Neural progenitor cell (in vitro differentiated cells): Measurements from ENCODE around the gene WIPF3. TPM values are rescaled to one million over a fixed set of nuclear protein-coding genes. Genes with fewer than 3 reads are reported as not detected.

Source experiments
- DNase-seq: peaks from one replicate; pipeline ENCODE4 v3.0.0-alpha.2; 2016; ENCODE audit warnings: low spot score
- H2AFZ ChIP-seq: fragments of 200-600 bp; sonication (generic); replicated peaks from 2 replicates; pipeline ENCODE4 v1.6.1; 2016; ENCODE audit warnings: antibody characterized with exemption
- H3F3A ChIP-seq: fragments of 200-600 bp; sonication (generic); 2 replicates; pipeline ENCODE4 v1.6.1; 2016; ENCODE audit warnings: antibody characterized with exemption, low read depth
- H3K27ac ChIP-seq: fragments of 200-600 bp; sonication (generic); 2 replicates; pipeline ENCODE4 v1.5.1; 2016; ENCODE audit warnings: mild to moderate bottlenecking
- H3K27me3 ChIP-seq: fragments of 200-600 bp; sonication (generic); 2 replicates; pipeline ENCODE4 v1.6.1; 2016; ENCODE audit warnings: mild to moderate bottlenecking, moderate library complexity
- H3K36me3 ChIP-seq: fragments of 200-600 bp; sonication (generic); 2 replicates; pipeline ENCODE4 v1.5.1; 2016
- H3K4me1 ChIP-seq: fragments of 200-600 bp; sonication (generic); 2 replicates; pipeline ENCODE4 v1.6.1; 2016; ENCODE audit warnings: mixed run types
- H3K4me2 ChIP-seq: fragments of 200-600 bp; sonication (generic); 2 replicates; pipeline ENCODE4 v1.6.1; 2016
- H3K4me3 ChIP-seq: fragments of 200-600 bp; sonication (generic); 2 replicates; pipeline ENCODE4 v1.5.1; 2016
- H3K79me2 ChIP-seq: fragments of 200-600 bp; sonication (generic); 2 replicates; pipeline ENCODE4 v1.6.1; 2016; ENCODE audit warnings: low read depth
- H3K9ac ChIP-seq: fragments of 200-600 bp; sonication (generic); 2 replicates; pipeline ENCODE4 v1.6.1; 2016
- H3K9me3 ChIP-seq: fragments of 200-600 bp; sonication (generic); 2 replicates; pipeline ENCODE4 v1.5.1; 2016; ENCODE audit warnings: low read depth
- H4K20me1 ChIP-seq: fragments of 200-600 bp; sonication (generic); 2 replicates; pipeline ENCODE4 v1.6.1; 2016; ENCODE audit warnings: low read depth
- H3K27ac Mint-ChIP-seq: 3 replicates; pipeline ENCODE4 v1.8.0; 2021; ENCODE audit warnings: mixed read lengths
- H3K27me3 Mint-ChIP-seq: 2 replicates; pipeline ENCODE4 v1.8.0; 2022; ENCODE audit warnings: low read depth, mild to moderate bottlenecking, inconsistent platforms, moderate library complexity, mixed read lengths; ENCODE audit not compliant: insufficient read depth
- H3K36me3 Mint-ChIP-seq: 3 replicates; pipeline ENCODE4 v1.8.0; 2021; ENCODE audit warnings: mixed read lengths
- H3K4me1 Mint-ChIP-seq: 3 replicates; pipeline ENCODE4 v1.8.0; 2021; ENCODE audit warnings: mixed read lengths
- H3K4me3 Mint-ChIP-seq: 3 replicates; pipeline ENCODE4 v1.8.0; 2021; ENCODE audit warnings: mild to moderate bottlenecking, moderate library complexity, mixed read lengths
- H3K9me3 Mint-ChIP-seq: 3 replicates; pipeline ENCODE4 v1.8.0; 2020; ENCODE audit warnings: mixed read lengths
- CTCF ChIP-seq: fragments of 200-600 bp; sonication (generic); IDR thresholded peaks from 2 replicates; pipeline ENCODE4 v1.5.1; 2017; ENCODE audit warnings: antibody characterized with exemption, mild to moderate bottlenecking
- EZH2 ChIP-seq: fragments of 200-600 bp; sonication (generic); IDR thresholded peaks from 2 replicates; pipeline ENCODE4 v1.6.1; 2017; ENCODE audit warnings: antibody characterized with exemption, mild to moderate bottlenecking, moderate library complexity
- EZH2phosphoT487 ChIP-seq: fragments of 200-600 bp; sonication (generic); IDR thresholded peaks from 2 replicates; pipeline ENCODE4 v1.6.1; 2017; ENCODE audit warnings: antibody characterized with exemption
- total RNA-seq: library from RNA; depleted of rRNA; stranded (reverse); fragments of >200 nt; gene quantifications from 2 replicates; pipeline ENCODE4 v1.2.3, GENCODE V29; 2015; ENCODE audit warnings: low replicate concordance

WIPF3 gene
- total RNA-seq, 1 donor from 2014 or later = 5.2 TPM

- Histone ChIP-seq H4K20me1 (peaks cover 2% of the 10 kb centered on the region), H3K4me1 (peaks cover 18% of the 10 kb centered on the region), H3K4me3 (no peak overlapping the region), H3K79me2 (no peaks in the 10 kb centered on the region), H3K9me3 (no peaks in the 10 kb centered on the region), H3K27ac (no peak overlapping the region), H3K27me3 (no peaks in the 10 kb centered on the region), H3K36me3 (no peaks in the 10 kb centered on the region), H3F3A (peaks cover 11% of the 10 kb centered on the region), H2AFZ (no peak overlapping the region), H3K4me2 (no peak overlapping the region), H3K9ac (no peak overlapping the region)
- Mint-ChIP-seq H3K4me3 (no peak overlapping the region), H3K36me3 (no peaks in the 10 kb centered on the region), H3K27ac (no peak overlapping the region), H3K27me3 (peaks cover 4% of the 10 kb centered on the region), H3K4me1 (peaks cover 7% of the 10 kb centered on the region), H3K9me3 (no peaks in the 10 kb centered on the region)
- no peak for DNase-seq
- no peak for TF ChIP-seq EZH2phosphoT487
- TF ChIP-seq CTCF = no peak
- no peak for TF ChIP-seq EZH2
These were observed 42.6 kb downstream of the WIPF3 start for GRCh38 chr7:29848941-29849340.

GRCh38 chr7:29851487-29851886 is 45.2 kb downstream of the WIPF3 start:
- H3K4me1 Mint-ChIP-seq = no peaks in the 10 kb centered on the region
- Histone ChIP-seq H3K4me3 (no peak overlapping the region), H3K4me1 (no peaks in the 10 kb centered on the region), H3K36me3 (no peaks in the 10 kb centered on the region), H3F3A (no peaks in the 10 kb centered on the region), H3K9ac (no peak overlapping the region), H3K9me3 (no peaks in the 10 kb centered on the region), H3K79me2 (no peaks in the 10 kb centered on the region), H3K27me3 (no peaks in the 10 kb centered on the region), H3K4me2 (no peak overlapping the region), H3K27ac (no peak overlapping the region), H4K20me1 (peaks cover 3% of the 10 kb centered on the region), H2AFZ (no peak overlapping the region)
- peaks cover 2% of the 10 kb centered on the region for H3K27me3 Mint-ChIP-seq
- H3K27ac Mint-ChIP-seq = no peak overlapping the region
- no peaks in the 10 kb centered on the region for H3K36me3 Mint-ChIP-seq
- H3K4me3 Mint-ChIP-seq = no peak overlapping the region
- TF ChIP-seq EZH2 (no peak), EZH2phosphoT487 (no peak), CTCF (no peak)
- DNase-seq = no peak
- no peaks in the 10 kb centered on the region for H3K9me3 Mint-ChIP-seq

GRCh38 chr7:29852457-29852856 is 46.1 kb downstream of the WIPF3 start:
- Histone ChIP-seq H2AFZ (no peak overlapping the region), H3K9me3 (no peaks in the 10 kb centered on the region), H3K9ac (no peak overlapping the region), H3K27me3 (no peaks in the 10 kb centered on the region), H3K4me1 (no peaks in the 10 kb centered on the region), H3K36me3 (no peaks in the 10 kb centered on the region), H3F3A (no peaks in the 10 kb centered on the region), H3K27ac (no peak overlapping the region), H4K20me1 (peaks cover 3% of the 10 kb centered on the region), H3K79me2 (no peaks in the 10 kb centered on the region), H3K4me3 (no peak overlapping the region), H3K4me2 (no peak overlapping the region)
- Mint-ChIP-seq H3K27me3 (peaks cover 2% of the 10 kb centered on the region), H3K9me3 (no peaks in the 10 kb centered on the region), H3K4me3 (no peak overlapping the region), H3K27ac (no peak overlapping the region), H3K4me1 (no peaks in the 10 kb centered on the region), H3K36me3 (no peaks in the 10 kb centered on the region)
- TF ChIP-seq EZH2phosphoT487 = no peak
- no peak for DNase-seq

GRCh38 chr7:29853072-29853471 is 46.8 kb downstream of the WIPF3 start:
- H3K4me3 Mint-ChIP-seq = no peak overlapping the region
- no peak for DNase-seq
- TF ChIP-seq EZH2phosphoT487 (no peak), CTCF (no peak), EZH2 (no peak)
- peaks cover 3% of the 10 kb centered on the region for H4K20me1 ChIP-seq
- H3K9ac ChIP-seq = no peak overlapping the region
- H3F3A ChIP-seq = no peaks in the 10 kb centered on the region
- H3K27ac ChIP-seq = no peak overlapping the region
- no peak overlapping the region for H3K27ac Mint-ChIP-seq
- H3K4me1 Mint-ChIP-seq = no peaks in the 10 kb centered on the region
- no peak overlapping the region for H3K4me3 ChIP-seq
- no peaks in the 10 kb centered on the region for H3K4me1 ChIP-seq
- H3K27me3 ChIP-seq = no peaks in the 10 kb centered on the region
- H3K27me3 Mint-ChIP-seq = no peaks in the 10 kb centered on the region
- no peak overlapping the region for H3K4me2 ChIP-seq
- no peak overlapping the region for H2AFZ ChIP-seq
- H3K9me3 ChIP-seq = no peaks in the 10 kb centered on the region
- H3K79me2 ChIP-seq = no peaks in the 10 kb centered on the region
- H3K36me3 ChIP-seq = no peaks in the 10 kb centered on the region
- no peaks in the 10 kb centered on the region for H3K9me3 Mint-ChIP-seq
- no peaks in the 10 kb centered on the region for H3K36me3 Mint-ChIP-seq
